ENCODE results near the gene RASGRF2.
A peak's percentile ranks its signal among the peaks of the same experiment; 100 is the strongest.

Gene RASGRF2

DNA sequence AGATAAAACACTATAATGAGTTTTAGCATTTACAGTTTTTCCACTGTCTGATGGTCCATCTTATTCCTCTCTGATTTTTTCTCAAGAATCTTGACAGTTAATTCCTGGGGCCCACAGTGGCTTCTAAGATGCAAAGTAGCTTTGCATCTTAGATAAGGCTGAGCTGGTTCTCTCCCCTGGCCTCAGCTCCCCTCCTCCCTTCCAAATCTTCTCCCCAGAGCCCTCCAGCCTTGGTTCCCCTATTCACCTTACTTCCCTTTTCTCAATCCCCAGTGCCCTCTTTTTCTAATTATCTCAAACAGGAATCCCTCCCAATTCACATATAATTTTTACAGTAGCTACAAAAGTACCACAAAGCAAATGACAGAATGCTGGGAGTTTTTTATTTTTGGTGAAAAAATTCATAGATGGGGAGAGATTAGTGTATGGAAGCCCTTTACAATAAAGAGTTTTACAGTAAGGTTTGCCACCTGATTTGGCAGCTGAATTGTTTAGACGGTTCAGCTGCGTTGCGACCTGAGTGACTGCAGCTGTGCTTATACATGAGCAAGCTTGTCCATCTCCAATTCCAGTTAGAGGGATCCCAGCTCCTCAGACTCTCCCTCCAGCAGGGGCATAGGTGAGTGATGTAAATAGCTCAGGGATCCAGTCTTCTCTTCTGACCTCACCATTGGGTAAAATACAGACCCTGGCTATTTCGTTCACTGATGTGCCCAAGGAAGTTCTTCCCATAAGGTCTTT lies 221.6 kb downstream of the RASGRF2 start:
- DNase-seq = no peak

- DNase-seq = no peak
These were observed 222.5 kb downstream of the RASGRF2 start for GRCh38 chr5:81182396-81183390.

DNA sequence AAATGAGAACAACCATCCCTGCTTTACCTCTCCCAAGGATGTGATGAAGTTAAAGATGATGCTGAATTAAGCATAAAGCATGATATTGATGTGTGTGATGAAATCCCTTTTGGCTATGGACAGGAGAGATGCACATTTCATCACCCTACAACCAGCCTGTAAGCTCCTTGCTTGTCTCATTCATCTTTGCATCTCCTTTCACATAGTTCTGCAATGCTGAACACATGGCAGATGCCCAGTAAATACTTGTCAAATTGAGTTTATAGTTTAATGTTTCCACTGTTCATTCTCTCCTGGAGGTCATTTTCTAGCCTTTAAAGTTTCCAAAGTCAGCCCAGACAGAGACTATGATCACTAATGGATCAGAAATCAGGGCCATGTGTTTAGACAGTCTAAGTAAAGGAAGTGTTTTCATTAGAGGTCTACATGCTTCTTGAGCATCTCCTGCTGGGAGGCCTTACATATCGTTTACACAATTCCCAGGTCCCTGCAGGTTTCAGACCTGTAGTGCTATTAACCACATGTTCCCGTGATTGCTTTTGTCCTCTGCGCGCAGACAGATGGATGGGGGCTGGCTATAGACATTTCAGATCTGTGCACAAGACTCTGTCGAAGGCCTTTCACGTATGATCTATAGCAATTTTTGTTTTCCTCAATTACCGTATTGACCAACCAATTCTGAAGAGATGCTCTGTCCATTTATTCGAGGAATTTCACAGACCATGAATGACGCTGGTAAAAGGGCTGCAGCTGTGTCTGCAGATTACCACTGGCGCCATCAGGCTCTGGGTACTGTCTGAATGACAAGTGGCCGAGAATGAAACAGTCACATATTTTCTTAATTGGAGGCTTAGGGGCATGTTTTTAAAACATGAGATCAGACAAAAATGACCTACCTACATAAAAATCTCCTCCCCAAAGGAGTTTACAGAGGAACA lies 223.9 kb downstream of the RASGRF2 start:
- no peak for DNase-seq

DNA sequence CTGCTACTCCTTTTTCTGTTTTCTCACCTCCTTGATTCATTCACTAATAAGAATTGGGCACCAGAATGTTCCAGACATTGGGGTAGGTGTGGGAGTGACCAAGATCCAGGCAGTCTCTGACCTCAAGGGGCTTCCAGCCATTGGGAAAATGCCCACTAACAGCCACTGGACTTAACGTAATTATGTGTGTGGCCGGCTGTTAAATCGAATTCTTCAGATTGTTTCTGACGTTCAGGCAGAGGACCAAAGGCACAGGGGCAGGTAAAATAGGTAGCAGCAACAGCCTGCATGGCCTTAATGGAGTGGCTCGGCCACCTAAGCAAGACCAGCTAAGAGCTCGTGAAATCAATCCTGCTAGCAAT lies 224.6 kb downstream of the RASGRF2 start:
- DNase-seq = no peak

DNA sequence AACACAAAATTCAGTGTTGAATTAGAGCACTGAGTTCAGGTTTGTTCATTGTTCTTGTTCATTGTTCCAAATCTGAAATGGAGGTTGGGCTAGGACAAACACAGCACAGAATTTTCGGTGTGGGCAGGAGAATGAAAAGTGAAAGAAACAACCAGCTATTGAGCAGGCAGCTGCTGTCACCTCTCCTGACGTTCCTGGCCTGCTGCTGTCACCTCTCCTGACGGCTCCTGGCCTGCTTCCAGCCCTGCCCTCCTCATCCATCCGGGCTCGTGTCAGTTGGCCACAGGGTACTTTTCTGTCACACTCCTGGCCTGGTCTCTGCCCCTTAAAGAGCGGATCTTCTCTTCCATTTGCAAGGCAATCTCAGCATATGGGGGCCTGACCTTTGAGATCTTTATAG lies 227.7 kb downstream of the RASGRF2 start:
- DNase-seq = no peak

DNA sequence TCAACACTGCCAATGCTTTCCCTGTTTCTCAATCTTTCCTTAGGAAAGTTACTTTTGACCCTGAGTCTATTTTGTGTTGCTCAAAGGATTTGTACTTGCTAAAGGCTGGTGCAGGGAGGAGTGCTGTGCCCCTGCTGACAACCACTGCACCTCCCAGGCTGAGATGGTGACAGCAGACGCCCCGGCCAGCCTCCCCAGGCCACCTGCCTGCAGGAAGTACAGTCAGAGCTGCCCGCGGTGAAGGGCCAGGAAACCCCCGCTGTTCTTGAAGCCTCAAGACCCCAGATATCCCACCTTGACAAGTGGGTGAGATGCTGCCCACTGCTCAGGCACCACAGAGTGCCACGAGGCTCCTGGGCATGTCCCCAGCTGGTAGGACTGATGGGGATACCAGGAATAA lies 228.8 kb downstream of the RASGRF2 start:
- no peak for DNase-seq

GRCh38 chr5:81189875-81190498 lies 229.8 kb downstream of the RASGRF2 start:
- DNase-seq = no peak

- no peak for DNase-seq
These were observed 231.7 kb downstream of the RASGRF2 start for GRCh38 chr5:81191726-81192372.

- DNase-seq = no peak
These were observed 232.2 kb downstream of the RASGRF2 start for GRCh38 chr5:81192373-81192750.

GRCh38 chr5:81194633-81195334 lies 234.6 kb downstream of the RASGRF2 start:
- peak; percentile 90 for DNase-seq

DNA sequence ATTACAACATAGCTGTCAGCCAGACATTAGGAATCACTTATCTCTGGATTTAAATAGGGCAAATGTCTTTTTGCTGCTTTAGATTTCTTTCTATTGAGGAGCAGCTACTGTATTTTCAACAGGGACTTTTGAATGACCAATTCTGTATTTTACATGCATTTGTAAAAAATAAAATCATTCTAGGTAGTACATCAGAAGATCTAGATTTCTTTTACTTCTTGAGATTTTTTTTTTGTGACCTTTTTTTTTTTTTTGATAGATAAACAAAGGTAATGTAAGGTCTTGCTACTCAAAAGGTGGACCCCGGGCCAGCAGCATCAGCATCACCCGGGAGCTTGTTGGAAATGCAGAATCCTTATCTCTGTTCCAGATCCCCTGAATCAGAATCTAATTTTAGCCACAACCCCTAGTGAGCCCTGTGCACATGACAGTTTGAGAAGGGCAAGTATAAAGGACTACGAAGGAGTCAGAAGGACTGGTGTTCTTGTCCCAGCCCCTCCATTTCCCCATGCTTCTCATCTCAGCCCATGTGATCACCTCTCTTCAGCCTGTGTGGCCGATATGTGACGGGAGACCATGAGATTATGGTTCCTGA lies 235.3 kb downstream of the RASGRF2 start:
- no peak for DNase-seq

DNA sequence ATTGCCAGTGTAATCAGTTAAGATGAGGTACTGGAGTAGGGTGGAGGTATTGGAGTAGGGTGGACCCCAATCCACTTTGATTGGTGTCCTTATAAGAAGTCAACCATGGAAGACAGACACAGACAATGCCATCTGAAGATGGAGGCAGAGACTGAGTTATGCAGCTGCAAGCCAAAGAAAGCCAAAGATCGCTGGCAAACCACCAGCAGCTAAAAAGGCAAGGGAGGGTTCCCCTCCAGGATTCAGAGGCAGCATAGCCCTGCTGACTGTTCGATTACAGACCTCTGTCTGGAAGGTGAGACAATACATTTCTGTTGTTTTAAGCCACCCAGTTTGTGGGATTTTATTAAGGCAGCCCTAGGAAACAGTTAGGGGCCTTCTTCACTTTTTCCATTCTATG lies 242.5 kb downstream of the RASGRF2 start:
- DNase-seq = no peak

DNA sequence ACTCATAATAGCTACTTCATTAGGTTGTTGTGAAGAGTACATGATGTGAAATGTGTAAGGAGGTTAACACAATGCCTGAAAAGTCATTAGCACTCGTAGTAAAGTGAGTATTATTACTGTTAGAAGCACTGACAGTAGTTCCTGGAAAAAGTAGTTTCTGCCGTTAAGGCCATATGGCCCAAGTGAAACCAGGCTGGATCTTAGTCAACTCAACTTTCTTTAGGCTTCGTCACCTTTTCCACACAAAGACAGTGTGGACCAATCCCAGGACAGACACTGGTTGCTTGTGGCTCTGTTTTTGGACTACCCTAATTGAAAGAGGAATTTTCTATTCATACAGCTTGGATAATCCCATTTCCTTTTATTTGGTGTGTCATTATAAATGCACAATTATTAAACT lies 243.6 kb downstream of the RASGRF2 start:
- no peak for DNase-seq

DNA sequence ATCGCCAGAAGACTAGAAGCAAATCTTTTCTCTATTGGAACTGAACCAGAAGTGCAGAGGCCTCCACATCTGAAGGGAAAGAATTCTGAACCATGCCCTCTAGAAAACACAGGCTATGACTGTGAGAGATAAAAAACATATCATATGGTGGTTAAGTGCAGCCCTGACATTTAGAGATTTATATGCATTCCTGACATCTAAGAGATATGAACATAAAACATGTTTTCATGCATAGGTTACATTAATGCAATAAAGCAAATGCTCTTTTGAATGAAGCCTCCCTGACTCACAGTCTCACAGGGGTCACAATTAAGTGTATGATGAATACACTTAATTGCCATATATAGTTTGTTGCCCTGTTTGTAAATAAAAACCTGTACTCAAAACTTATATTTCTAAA lies 244.0 kb downstream of the RASGRF2 start:
- no peak for DNase-seq

DNA sequence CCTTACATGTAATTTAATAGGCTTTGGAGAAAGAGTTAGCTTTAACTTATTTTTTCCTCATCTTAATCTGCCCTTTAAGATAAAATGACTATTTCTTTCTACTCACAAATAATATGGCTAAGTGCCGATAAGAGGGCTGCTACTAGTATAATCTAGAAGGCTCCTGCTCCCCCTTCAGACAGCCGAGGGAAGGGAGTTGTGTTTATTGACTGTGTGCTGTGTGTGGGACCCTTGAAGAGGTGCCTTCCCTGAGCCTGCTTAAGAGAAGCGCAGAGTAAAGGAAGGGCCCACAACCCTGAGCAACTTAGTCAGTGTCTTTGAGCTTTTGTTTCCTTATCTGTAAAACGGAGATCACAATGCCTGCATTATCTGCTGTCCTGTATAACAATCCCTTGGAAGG lies 244.9 kb downstream of the RASGRF2 start:
- DNase-seq = no peak

GRCh38 chr5:81207009-81207408 lies 246.8 kb downstream of the RASGRF2 start:
- no peak for DNase-seq

DNA sequence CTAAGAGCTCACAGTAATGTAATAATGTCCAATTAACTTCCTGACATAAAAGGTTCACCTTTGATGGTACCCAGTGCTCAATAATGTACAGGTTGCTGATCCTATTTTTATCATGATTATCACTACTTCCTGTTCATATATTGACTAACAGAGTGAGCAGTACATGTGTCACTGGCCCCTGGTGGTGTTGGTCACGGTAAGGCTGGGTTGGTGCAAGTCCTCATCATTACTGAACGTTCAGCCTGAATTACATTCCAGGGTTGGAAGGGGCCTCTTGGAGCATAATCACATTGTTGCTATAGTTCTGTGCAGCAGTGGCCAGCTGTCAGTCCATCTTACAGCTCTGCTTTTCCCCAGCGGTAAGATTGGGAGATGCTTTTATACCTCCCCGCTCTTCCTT lies 248.7 kb downstream of the RASGRF2 start:
- DNase-seq = no peak

- no peak for DNase-seq
These were observed 249.2 kb downstream of the RASGRF2 start for GRCh38 chr5:81209386-81209785.

- DNase-seq = no peak
These were observed 249.8 kb downstream of the RASGRF2 start for GRCh38 chr5:81209869-81210493.

DNA sequence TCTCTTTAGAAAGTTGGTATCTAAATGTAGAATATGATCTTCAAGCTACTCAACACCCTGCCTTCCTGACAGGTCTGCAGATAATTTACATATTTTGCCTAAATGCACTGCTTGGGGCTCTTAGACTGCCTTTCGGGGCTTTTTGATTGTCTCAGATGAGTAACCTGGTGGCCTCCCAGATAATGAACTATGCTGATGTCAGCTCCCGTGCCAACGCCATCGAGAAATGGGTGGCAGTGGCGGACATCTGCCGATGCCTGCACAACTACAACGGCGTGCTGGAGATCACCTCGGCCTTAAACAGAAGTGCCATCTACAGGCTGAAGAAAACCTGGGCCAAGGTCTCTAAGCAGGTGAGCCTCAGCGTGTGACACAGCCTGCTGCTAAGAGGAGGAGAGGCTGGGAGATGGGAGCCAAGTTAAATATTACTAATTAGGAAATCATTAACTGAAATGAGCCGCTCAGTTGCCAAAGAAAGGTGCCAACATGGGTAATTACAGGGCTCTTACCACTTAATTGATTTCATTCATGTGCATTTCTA lies 252.1 kb downstream of the RASGRF2 start:
- DNase-seq = no peak

Measured in right forelimb (tissue), 1 donor.